GM18526 (cell line): Measurements from ENCODE around the gene MPND.

Experiments
- POLR2A ChIP-seq: IDR thresholded peaks from 3 replicates; pipeline ENCODE4 v1.6.1; 2011; ENCODE audit not compliant: insufficient read length; ENCODE audit errors: extremely low read depth

Gene MPND

DNA sequence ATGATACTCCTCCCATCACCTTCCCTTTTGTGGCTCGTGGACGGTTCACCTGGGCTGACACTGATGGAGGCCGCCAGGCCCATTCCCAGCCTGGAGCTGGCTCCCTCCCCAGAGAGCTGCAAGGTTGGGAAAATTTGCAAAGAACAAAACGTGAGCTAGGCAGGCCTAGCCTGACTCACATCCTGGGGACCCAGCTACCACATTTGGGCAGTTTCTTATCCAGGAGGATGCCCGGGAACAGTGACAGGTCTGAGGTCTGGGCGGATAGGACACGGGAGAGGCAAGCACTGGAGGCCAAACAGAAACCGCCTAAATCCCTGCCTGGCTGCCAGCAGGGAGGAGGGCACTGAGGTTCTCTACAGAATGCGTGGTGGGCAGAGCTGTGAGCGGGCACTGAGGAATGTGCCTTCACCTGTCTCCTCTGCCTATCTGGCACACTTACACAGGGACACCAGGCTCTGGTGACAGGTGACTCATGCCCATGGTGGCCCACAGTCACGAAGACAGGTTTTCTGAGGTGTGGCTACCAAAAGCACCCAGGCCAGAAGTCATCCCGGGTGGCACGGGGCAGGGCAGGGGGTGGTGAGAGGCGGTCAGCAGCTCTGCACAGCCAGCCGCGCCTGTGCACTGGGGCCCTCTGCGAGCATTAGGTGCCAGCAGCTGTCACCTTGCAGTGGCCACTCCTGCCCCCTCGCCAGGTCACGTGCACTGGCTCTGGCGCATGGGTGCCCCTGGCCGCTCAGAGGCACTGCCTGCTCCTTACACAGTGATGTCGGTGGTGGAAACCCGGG lies 33.8 kb downstream of the MPND start:
- TF ChIP-seq POLR2A = no peak

DNA sequence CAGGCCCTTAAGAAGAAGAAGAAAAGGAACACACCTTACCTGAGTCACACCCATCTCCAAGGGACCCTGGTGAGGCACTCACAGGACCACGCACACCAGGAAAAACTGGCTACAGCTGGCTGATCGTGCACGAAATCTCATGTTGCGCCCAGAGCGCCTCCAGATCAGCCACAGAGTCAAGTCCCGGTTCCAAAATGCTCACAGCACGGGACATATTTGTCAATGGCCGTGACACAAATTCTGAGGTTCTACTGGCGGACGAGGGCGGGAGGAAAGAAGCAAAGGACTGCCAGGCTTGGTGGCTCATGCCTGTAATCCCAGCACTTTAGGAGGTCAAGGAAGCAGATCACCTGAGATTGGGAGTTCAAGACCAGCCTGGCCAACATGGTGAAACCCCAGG lies 35.5 kb downstream of the MPND start:
- no peak for TF ChIP-seq POLR2A

DNA sequence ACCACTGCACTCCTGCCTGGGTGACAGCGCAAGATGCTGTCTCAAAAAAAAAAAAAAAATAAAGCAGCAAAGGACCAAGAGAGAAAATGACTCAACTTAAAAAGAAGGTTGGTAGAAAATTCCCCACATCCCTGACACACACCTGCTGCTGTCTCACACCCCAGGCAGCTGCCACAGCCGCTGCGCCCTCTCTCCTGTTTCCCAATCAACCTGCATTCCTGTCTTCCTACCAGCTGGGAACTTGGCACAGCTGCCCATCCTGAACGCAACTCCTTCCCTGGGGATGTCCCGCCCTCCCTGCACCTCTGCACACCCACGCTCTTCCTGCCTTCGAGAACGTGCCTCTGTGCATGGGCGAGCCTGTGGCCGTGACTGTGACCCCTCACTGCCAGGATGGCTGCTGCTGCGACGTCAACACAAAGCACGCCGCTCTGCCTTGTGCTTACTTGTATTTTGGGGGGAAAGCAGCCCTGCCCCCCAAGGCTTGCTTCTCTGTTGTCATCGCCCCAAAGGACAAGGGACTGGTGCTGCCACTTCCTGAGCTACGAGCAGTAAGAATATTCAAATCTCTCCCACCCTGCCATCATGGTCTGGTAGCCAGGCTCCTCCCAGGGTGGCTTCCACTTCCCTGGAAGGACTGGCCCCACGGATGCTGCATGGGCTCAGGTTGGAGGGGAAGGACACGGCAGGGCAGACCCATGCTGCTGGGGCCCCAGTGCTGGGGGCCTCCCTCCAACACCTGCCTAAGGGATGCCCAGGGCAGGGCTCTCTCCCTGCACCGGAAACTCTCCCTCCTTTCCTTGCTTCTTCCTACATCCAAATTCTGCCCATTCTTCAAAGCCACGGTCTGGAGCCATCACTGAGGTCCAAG lies 36.3 kb downstream of the MPND start:
- TF ChIP-seq POLR2A = no peak

DNA sequence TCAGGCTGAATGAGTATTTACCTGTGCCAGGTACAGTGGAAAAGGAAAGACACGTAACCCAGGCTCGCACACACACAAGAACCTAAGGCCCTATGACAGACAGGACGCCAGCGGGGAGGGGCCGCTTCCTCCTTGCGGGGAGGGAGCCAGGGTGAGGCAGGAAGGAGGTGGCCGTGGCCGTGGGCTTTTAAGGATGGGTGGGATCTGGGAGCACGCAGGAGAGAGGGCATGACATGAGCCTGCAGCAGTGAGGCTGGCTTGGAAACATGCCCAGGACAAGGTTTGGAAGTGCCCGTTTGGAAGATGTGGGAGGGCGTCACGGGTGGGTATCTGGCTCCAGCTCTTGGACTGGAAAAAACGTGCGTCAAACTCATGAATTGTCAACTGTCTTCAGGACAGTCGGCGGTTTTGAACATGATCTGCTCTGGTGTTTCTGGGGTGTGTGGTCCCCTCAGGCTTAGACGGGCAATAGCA lies 36.9 kb downstream of the MPND start:
- no peak for TF ChIP-seq POLR2A

DNA sequence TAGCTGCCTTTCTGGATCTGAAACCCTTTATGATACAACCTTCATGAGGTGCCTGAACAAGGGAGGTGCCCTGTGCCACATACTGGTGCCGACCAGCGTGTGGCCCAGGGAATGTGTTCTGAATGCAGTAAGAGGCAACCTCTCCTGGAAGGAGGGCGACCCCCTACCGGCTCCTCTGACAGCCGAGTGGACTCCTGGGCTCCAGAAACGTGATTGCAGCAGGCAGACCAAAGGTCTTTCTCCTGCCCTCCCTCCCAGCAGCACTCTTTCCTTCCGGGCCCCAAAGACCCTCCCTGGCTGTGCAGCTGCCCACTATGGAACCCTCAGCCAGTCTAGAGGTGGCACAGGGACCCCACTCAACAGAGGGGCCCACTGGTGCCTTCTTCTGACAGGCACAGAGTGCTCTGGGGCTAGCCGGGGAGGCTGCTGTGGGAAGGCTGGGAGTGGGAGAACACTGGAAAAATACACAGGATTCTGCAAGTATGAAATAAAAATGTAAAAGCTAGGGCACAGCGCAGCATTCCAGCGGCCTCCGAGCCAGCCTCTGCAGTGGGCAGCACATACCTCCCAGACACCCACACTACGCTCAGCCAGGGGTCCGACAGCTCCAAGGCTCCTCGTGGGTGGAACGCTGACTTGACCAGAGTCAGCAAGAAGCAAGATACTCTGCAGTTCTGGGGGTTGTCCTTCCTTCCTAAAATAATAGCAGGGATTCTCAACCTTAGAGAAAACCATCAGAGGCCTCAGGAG lies 42.1 kb downstream of the MPND start:
- no peak for TF ChIP-seq POLR2A

DNA sequence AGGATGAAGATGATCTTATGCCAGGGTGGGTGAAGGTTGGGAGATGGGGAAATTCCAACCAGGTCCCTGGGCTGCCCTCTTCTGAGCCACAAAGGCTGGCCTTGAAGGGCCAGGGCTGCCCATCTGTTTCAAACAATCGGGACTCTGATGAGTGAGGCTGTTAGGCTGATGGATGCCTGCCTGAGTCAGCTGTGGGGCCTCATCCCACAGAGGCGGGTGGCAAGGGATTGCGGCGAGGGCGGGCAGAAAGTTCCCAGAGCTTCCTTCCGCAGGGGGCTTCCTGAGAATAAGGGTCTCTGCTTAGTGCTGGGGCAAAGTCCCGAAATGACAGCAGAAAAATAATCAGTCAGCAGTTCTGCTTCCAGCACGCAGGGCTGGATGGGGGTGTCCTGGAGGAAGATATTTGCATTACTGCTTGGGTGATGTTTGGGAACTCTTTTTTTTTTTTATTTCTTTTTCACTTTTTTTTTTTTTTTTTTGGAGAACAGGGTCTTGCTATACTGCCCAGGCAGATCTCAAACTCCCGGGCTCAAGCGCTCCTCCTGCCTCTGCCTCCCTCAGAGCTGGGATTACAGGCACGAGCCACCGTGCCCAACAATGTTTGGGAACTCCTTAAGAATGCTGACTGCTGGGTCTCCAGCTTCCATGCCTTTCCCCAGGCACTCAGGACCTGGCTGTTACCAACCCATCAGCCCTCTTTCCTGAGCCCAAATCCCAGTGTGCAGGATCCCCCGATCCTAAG lies 42.9 kb downstream of the MPND start:
- TF ChIP-seq POLR2A = no peak

DNA sequence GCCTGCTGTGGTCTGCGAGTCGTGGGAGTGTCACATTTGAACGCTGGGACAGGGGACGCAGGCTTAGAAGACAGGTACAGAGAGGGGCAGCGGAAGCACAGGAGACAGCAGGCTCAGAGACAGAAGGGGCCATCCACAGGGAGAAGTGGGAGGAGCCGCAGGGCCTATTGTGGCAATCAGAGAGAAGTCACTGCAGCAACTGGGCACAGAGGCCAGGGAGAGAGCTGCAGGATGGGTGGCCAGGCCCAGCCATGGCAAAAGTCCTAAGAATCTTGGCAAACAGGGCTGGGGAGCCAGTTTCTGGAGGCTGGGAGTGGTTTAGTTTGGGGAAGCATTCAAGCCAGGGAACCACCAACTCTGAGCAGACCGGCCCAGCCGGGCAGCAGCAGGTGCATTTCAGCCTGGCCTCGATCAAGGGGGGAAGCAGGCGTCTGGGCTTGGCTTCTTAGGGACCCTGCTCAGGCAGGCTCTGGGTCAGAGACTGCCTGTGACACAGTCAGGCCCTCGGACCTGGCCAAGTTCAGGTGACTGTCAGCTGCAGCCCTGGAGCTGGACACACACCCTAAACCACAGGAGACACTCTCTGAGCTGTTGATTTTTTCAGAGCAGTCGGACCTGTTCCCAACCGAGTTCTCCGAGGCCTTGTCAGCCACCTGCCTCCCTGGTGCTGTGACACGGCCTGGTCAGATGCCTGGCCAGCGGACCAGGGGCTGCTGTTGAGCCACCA lies 45.1 kb downstream of the MPND start:
- TF ChIP-seq POLR2A = no peak

DNA sequence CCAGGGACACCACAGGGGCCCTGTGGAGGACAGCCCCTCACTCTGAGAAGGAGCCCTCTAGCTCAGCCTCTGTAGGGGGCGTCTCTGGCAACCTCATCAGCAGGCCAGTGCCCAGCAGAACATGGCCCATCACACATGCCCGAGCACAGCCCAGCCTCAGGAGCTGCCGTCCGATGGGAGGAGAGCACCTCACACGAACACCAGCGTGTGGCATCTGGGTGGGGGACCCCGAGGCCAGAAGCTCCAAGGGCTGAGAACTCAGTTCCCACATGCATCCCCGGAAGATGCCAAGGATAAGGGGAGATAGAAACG lies 45.7 kb downstream of the MPND start:
- no peak for TF ChIP-seq POLR2A

DNA sequence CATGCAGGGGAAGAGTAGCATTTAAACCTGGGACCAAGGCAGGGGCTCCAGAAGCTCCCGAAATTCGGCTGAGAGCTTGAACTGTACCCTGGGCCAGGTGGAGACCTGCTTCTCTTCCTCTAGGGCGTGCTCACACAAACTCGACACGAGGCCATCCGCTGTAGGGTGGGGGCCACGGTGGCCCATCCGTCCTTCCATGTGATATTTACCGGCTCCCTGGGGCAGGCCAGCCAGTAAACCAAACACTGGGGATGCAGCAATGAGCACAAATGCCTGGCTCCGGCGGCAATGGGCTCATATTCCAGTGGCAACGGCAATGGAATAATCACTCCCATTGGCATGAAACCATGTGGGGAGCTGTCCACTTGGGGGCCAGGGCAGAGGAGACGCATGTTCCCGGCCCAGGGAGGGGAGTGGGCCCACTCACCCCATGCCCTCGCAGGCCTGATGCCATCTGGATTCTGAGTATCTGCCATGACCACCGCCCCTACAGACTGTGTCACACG lies 46.2 kb downstream of the MPND start:
- no peak for TF ChIP-seq POLR2A

DNA sequence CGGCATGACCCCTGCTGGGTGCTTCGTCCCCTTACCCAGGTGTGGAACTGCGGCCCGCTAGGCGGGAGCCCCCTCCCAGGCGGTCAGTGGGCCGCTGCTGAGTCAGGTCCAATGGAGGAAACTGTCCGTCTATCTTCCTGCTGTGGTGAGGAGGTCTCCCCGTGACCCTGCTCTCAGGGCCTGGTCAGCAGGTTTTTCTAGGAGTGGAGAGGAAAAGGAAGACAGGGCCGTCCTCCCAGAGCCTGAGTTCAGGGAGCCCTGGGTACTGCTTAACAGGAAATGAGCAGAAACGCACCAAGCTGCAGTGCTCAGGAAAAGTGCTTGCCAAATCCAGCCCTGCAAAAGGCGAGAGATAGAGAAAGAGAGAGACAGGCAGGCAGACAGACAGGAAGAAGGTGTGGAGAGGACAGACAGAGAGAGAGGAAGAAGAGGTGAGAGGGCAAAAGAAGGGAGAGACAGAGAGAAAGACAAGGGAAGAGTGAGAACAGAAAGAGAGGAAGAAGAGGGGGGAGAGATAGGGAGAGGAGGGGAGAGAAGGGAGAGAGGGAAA lies 46.7 kb downstream of the MPND start:
- no peak for TF ChIP-seq POLR2A

DNA sequence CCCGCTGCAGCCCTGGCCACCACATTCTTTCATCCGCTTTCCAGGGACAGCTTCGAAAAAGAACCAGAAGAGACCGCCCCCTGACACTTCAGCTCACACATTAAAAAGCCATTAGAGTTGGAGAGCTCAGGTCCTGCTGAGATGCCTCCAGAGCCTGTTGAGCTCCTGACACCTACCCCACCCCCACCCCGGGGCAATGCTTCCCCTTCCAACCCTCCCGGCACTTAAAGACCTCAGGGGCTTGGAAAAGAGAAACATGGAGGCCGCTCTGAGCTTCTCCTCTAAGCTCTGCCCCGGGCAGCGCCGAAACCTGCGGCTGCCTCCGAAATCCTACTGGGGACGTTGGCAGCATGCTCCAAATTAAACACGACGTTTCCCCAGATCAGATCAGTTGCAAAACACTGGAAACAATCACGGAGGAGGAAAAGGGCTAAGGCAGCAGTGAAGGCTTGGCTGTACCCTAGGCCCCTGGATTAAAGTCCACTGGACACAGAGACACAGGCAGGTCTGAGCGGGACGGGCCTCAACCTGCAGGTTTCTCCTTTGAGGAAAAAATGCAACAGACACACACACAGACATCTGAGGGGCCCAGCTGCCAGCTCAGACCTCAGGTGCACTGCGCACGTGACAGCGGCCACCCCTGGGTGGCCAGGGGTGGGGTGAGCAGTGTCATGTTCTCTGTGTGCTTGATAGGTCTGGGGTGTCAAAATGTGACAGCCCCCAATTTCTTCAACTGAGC lies 47.4 kb downstream of the MPND start:
- no peak for TF ChIP-seq POLR2A

DNA sequence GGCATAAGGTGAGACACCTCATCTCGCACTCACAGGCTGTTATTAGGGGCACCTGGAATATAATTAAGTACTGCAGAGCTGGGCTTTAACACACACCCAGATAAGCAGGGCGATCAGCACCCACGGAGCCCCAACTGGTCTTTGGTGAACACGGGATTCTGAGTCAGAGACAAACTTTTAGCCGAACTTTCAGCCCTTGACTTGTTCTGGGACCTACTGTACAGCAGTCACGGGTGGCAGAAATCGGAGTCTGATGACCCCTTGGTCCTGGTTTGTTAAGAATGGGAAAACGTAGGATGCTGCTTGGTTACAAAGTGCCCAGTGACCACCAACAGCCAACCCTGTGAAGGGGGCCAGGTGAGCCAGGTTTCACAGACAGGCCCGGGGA lies 47.9 kb downstream of the MPND start:
- no peak for TF ChIP-seq POLR2A
